GM12873 (cell line): ENCODE results near the gene DNTT.

Experiments
- TF ChIP-seq, protein P1 (sequence below): IDR thresholded peaks from 2 replicates; pipeline ENCODE4 v1.5.1; 2012; ENCODE audit warnings: low read depth, mild to moderate bottlenecking, moderate library complexity, low read length, control low read depth; ENCODE audit not compliant: insufficient read depth; ENCODE audit errors: missing control alignments

The DNTT gene

DNA sequence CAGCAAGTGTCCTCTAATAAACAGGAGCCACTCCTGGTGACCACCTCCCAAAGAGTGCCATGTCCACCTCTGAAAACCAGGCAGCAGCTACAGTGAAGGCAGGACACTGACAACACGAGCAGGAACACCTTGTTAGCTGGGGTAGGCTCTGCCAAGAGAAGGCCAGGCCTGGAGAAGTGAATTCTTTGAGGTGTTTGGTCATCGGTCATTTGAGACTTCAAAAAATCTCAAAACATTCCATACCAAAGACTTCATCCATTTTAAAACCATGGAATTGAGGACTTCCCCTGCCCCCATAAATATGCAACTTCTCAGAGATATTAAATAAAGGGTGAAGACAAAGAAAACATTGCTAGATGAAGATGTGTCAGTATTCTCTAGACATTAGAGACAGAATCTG is 82.9 kb downstream of the DNTT start:
- TF ChIP-seq, protein P1, sequence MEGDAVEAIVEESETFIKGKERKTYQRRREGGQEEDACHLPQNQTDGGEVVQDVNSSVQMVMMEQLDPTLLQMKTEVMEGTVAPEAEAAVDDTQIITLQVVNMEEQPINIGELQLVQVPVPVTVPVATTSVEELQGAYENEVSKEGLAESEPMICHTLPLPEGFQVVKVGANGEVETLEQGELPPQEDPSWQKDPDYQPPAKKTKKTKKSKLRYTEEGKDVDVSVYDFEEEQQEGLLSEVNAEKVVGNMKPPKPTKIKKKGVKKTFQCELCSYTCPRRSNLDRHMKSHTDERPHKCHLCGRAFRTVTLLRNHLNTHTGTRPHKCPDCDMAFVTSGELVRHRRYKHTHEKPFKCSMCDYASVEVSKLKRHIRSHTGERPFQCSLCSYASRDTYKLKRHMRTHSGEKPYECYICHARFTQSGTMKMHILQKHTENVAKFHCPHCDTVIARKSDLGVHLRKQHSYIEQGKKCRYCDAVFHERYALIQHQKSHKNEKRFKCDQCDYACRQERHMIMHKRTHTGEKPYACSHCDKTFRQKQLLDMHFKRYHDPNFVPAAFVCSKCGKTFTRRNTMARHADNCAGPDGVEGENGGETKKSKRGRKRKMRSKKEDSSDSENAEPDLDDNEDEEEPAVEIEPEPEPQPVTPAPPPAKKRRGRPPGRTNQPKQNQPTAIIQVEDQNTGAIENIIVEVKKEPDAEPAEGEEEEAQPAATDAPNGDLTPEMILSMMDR = no peak

DNA sequence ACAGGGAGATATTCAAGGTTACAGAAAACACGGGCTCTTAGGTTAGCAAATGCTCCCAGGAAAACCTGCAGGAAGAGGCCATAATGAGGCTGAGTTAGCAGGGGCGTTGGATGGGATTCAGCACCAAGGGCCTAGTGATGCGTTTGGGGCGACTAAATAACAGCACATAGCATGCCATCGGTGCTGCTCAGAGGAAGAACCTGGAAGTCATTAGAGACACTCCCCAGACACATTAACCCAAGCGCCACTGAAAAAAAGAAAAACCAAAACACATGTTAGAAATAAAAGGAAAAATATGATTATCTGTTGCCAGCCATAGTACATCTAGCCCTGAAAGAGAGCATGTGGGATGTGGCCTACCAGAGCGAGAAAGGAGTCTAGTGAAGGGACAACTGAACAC is 83.4 kb downstream of the DNTT start:
- TF ChIP-seq, protein P1 = no peak
